Neuron (in vitro differentiated cells): ENCODE data around the gene ZBTB43.
"Not testable (repeated sequence)": the region's sequence is repeated elsewhere in the genome, so short reads cannot be mapped to it uniquely, and the experiment has no call there.

Experiments used
- H2AFZ ChIP-seq: one replicate; pipeline ENCODE4 v1.6.1; 2013; ENCODE audit warnings: low read depth, mild to moderate bottlenecking, inconsistent platforms, low read length, moderate library complexity
- H3K27me3 ChIP-seq: one replicate; pipeline ENCODE4 v1.6.1; 2013; ENCODE audit warnings: low read length; ENCODE audit not compliant: insufficient read depth
- H3K36me3 ChIP-seq: one replicate; pipeline ENCODE4 v1.6.1; 2013; ENCODE audit warnings: low read length; ENCODE audit not compliant: insufficient read depth
- H3K4me1 ChIP-seq: one replicate; pipeline ENCODE4 v1.6.1; 2013; ENCODE audit warnings: low read length; ENCODE audit not compliant: insufficient read depth
- H3K4me3 ChIP-seq: 2 replicates; pipeline ENCODE4 v1.5.1; 2013; ENCODE audit warnings: mild to moderate bottlenecking, low read length, moderate library complexity
- H3K9me3 ChIP-seq: one replicate; pipeline ENCODE4 v1.6.1; 2013; ENCODE audit warnings: low read length

ZBTB43 gene

GRCh38 chr9:126797903-126798302 lies 6.9 kb upstream of the ZBTB43 start:
- H3K27me3 ChIP-seq: peaks cover 4% of the 10 kb centered on the region
- no peaks in the 10 kb centered on the region for H3K9me3 ChIP-seq
- H2AFZ ChIP-seq: no peak overlapping the region
- H3K4me3 ChIP-seq: no peak overlapping the region
- H3K36me3 ChIP-seq: no peaks in the 10 kb centered on the region
- H3K4me1 ChIP-seq: no peaks in the 10 kb centered on the region

DNA sequence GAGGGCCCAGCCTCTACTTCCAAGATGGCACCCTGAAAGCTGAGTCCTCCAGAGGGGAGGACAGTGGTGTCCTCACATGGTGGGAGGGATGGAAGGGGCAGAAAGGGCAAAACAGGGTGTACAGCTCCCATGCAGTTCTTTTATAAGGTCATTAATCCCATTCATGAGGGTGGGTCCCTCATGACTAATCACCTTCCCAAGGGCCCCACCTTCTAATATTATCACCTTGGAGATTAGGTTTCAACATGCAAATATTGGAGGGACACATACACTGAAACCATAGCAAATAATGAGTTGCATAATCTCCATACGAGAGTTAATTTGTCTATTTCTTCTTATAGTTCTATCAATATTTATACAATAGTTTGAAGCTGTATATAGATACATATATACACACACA lies 5.8 kb upstream of the ZBTB43 start:
- Histone ChIP-seq H3K9me3 (no peaks in the 10 kb centered on the region), H3K27me3 (no peaks in the 10 kb centered on the region), H2AFZ (no peak overlapping the region), H3K4me1 (no peaks in the 10 kb centered on the region), H3K36me3 (no peaks in the 10 kb centered on the region), H3K4me3 (no peak overlapping the region)

DNA sequence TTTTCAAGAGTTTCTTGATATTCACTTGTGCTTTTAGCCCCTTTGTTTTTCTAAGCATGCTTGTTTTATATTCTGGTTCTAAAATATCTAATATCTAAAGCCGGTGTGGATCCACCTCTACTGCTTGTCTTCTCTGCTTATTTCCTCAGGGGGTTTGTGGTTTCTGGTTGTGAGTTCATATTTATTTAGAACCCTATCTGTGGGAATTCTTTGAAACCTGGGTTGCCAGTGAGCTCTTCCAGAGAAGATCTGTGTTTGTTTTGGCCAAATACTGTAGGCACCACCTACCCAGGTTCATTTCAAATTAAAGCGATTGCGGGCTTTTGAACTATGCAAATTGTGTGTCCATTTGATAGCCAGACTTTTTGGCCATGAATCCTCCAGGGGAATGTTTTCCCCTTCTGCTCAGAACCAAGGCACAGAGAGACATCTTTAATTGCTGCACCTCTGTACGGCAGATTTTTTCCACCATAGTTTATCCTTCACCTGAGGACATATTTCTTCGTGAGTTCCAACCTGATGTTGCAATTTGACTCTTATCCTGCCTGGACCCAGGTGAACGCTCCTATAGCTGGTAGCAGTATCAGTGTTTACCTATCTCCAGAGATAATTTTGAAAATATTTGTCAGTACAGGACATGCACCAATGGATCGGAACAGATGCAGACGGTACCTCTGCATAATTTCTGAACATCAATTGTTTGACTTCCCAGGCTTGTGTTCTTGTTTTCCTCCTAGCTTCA lies 2.4 kb upstream of the ZBTB43 start:
- H3K4me1 ChIP-seq: peaks cover 18% of the 10 kb centered on the region
- H3K27me3 ChIP-seq: no peaks in the 10 kb centered on the region
- H3K36me3 ChIP-seq: no peaks in the 10 kb centered on the region
- no peak overlapping the region for H2AFZ ChIP-seq
- no peak overlapping the region for H3K4me3 ChIP-seq
- H3K9me3 ChIP-seq: no peaks in the 10 kb centered on the region

DNA sequence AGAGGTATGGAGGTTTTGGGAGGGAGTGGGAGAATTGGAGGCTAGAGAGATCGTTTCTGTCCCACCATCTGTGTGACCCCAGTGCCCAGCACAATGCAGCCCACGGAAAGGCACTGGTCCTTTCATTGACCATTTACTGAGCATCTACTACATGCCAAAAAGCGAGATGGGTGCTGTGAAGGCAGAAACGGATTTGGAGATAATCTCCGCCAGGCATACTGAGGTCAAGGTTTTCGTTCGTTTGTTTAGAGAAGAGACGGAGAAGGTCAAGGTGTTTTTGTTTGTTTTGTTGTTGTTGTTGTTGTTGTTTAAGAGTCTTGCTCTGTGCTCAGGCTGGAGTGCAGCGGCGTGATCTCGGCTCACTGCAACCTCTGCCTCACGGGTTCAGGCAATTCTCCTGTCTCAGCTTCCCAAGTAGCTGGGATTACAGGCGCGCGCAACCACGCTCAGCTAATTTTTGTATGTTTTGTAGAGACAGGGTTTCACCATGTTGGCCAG lies 593 bp upstream of the ZBTB43 start:
- H3K27me3 ChIP-seq: no peaks in the 10 kb centered on the region
- peaks cover 18% of the 10 kb centered on the region for H3K4me1 ChIP-seq
- H3K36me3 ChIP-seq: peaks cover 7% of the 10 kb centered on the region
- H3K9me3 ChIP-seq: no peaks in the 10 kb centered on the region
- H2AFZ ChIP-seq: peak overlapping the region; percentile 63
- H3K4me3 ChIP-seq: peak overlapping the region; percentile 78

DNA sequence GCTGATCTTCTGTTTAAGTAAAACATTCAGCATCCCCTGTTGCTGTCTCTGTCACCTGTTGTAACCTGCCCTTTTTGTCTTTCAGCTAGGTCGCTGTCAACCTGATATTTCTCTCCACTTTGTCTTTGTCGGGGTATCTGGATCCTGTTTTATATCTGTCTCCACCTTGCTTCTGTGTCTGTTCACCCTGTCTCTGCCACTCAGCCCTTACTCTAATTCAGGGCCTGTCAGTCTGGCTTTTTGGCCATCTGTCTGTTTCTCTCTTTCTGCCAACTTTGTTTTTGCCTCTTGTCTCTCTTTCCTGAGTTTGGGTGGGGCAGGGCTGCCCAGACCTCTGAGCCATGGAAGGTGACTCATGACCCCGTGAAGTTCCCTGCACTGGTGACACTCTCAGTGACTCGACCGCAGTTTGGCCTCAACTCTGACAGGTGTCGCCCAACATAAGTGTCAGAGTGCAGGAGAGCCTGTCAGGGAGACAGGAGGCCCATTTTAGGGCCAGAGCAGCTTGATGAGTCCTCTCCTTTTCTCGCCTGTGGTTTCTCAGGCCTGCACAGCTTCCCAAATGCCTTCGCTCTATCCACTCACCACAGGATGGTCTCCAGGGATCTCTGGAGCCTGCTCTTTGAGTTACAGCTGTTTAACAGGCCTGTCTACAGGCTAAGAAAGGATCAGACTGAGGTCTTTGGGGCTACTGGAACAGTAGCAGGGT lies 868 bp downstream of the ZBTB43 start:
- Histone ChIP-seq H3K27me3 (no peaks in the 10 kb centered on the region), H3K36me3 (peaks cover 15% of the 10 kb centered on the region), H2AFZ (peak overlapping the region; percentile 63), H3K9me3 (no peaks in the 10 kb centered on the region), H3K4me3 (peak overlapping the region; percentile 78), H3K4me1 (peaks cover 18% of the 10 kb centered on the region)

- peaks cover 18% of the 10 kb centered on the region for H3K4me1 ChIP-seq
- H2AFZ ChIP-seq: no peak overlapping the region
- no peaks in the 10 kb centered on the region for H3K27me3 ChIP-seq
- no peaks in the 10 kb centered on the region for H3K9me3 ChIP-seq
- H3K36me3 ChIP-seq: peaks cover 20% of the 10 kb centered on the region
- peak overlapping the region; percentile 78 for H3K4me3 ChIP-seq
These were observed 1.5 kb downstream of the ZBTB43 start for GRCh38 chr9:126806336-126806735.

DNA sequence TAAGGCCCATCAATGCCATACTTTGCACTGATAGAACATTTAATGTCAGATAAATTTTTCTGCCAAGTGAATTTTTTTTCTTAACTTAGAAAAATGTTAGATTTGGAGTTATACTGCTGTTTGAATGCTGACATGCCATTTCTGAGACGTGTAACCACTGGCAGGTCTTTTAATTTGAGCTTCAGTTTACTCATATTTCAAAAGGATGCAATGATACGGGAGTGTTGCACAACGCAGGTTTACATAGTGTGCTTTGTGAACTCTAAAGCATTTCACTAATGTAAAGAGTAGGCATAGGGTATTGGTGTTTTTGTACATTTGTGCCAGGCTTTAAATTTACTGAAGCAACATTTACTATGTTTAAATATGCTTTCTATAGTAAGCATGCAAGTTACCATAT lies 4.2 kb downstream of the ZBTB43 start:
- H3K36me3 ChIP-seq: peaks cover 38% of the 10 kb centered on the region
- no peak overlapping the region for H2AFZ ChIP-seq
- H3K4me3 ChIP-seq: no peak overlapping the region
- H3K9me3 ChIP-seq: peaks cover 2% of the 10 kb centered on the region
- no peaks in the 10 kb centered on the region for H3K27me3 ChIP-seq
- peaks cover 18% of the 10 kb centered on the region for H3K4me1 ChIP-seq

DNA sequence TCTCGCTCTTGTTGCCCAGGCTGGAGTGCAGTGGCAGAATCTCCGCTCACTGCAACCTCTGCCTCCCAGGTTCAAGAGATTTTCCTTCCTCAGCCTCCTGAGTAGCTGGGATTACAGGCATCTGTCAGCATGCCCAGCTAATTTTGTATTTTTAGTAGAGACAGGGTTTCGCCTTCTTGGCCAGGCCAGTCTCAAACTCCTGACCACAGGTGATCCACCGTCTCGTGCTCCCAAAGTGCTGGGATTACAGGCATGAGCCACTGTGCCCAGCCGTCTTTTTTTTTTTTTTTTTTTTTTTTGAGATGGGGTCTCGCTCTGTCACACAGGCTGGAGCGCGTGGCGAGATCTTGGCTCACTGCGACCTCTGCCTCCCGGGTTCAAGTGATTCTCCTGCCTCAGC lies 5.4 kb downstream of the ZBTB43 start:
- Histone ChIP-seq H3K36me3 (peaks cover 39% of the 10 kb centered on the region), H3K4me1 (peaks cover 18% of the 10 kb centered on the region)
- H2AFZ ChIP-seq, H3K27me3 ChIP-seq, H3K9me3 ChIP-seq, H3K4me3 ChIP-seq: not testable (repeated sequence)

DNA sequence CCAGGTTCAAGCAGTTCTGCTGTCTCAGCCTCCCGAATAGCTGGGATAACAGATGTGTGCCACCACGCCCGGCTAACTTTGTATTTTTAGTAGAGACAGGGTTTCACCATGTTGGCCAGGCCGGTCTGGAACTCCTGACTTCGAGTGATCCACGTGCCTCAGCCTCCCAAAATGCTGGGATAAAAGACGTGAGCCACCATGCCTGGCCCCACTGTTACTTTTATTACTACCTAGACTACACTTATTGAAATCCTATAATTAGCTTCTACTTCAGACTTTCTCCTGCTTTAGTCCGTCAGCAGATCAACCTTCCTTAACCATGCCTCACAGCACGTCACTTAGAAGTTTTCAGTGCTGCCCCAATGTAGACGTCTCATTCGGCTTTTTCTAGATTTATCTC lies 8.2 kb downstream of the ZBTB43 start:
- H3K4me3 ChIP-seq: no peak overlapping the region
- no peak overlapping the region for H2AFZ ChIP-seq
- H3K9me3 ChIP-seq: peaks cover 12% of the 10 kb centered on the region
- H3K4me1 ChIP-seq: no peaks in the 10 kb centered on the region
- H3K27me3 ChIP-seq: no peaks in the 10 kb centered on the region
- peaks cover 49% of the 10 kb centered on the region for H3K36me3 ChIP-seq

DNA sequence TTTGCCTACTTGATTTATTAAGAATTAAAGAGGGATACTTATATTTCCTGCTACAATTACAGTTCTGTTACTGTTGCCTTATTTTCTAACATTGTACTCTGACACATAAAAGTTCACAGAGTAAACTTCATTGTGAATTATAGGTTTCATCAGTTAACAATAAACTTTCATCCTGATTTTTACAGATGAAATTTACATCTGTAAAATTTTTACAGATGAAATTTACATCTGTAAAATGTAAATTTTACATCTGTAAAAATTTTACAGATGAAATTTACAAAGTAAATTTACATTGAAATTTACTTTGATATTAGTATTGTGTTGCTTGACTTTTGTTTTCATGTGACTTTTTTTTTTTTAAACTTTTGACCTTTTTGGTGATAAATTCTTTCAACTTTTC lies 9.3 kb downstream of the ZBTB43 start:
- H3K36me3 ChIP-seq: peaks cover 46% of the 10 kb centered on the region

DNA sequence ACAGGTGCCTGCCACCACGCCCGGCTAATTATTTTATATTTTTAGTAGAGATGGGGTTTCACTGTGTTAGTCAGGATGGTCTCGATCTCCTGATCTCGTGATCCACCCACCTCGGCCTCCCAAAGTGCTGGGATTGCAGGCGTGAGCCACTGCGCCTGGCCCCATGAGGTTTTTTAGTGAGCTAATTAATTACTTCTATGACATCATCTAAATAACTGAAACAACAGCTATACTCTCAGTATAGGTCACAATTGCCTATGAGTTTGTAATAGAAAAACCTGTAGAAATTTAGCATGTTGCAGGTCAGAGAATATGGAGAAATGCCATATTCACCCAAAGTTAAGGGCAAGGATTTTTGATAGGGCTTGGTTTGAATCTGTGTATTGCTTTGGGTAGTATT lies 12.8 kb downstream of the ZBTB43 start:
- Histone ChIP-seq H3K36me3 (peaks cover 35% of the 10 kb centered on the region), H3K9me3 (peaks cover 31% of the 10 kb centered on the region)
- not testable (repeated sequence) for H3K27me3 ChIP-seq, H3K4me3 ChIP-seq, H2AFZ ChIP-seq, H3K4me1 ChIP-seq

More for the DNA sequence above, 9.3 kb downstream of the ZBTB43 start:
- H3K27me3 ChIP-seq: no peaks in the 10 kb centered on the region
- H3K4me3 ChIP-seq: no peak overlapping the region
- H2AFZ ChIP-seq: no peak overlapping the region
- peaks cover 19% of the 10 kb centered on the region for H3K9me3 ChIP-seq
- no peaks in the 10 kb centered on the region for H3K4me1 ChIP-seq

- Histone ChIP-seq H3K4me1 (no peaks in the 10 kb centered on the region), H3K36me3 (peaks cover 30% of the 10 kb centered on the region), H3K27me3 (no peaks in the 10 kb centered on the region), H3K4me3 (no peak overlapping the region), H2AFZ (no peak overlapping the region), H3K9me3 (peaks cover 31% of the 10 kb centered on the region)
These were observed 13.6 kb downstream of the ZBTB43 start for GRCh38 chr9:126818482-126818881.

DNA sequence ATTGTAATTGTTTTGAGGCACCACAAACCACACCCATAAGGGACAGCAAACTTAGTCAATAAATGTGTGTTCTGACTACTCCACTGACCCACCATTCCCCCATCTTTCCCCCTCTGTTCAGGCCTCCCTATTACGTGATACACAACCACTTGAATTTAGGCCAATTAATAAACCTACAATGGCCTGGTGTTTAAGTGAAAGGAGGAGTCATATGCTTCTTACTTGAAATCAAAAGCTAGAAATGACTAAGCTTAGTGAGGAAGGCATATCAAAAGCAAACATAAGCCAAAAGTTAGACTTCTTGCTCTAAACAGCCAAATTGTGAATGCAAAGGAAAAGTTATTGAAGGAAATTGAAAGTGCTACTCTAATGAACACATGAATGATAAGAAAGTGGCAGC lies 14.6 kb downstream of the ZBTB43 start:
- H2AFZ ChIP-seq: no peak overlapping the region
- H3K36me3 ChIP-seq: peaks cover 24% of the 10 kb centered on the region
- no peaks in the 10 kb centered on the region for H3K27me3 ChIP-seq
- H3K4me3 ChIP-seq: no peak overlapping the region
- H3K9me3 ChIP-seq: peaks cover 31% of the 10 kb centered on the region
- H3K4me1 ChIP-seq: no peaks in the 10 kb centered on the region
